Suprapubic skin (tissue), 3 donors: Measurements from ENCODE around the gene EDNRA.

Experiments
- POLR2AphosphoS5 ChIP-seq, 3 donors: sonication (generic); formaldehyde crosslinking; IDR thresholded peaks; one replicate each; pipeline ENCODE4 v1.6.1; 2017; ENCODE audit warnings: antibody characterized with exemption in 3 of 3
- TF ChIP-seq, protein P1 (sequence below), 2 donors: fragments of 200-600 bp in 1 of 2; fragments of 450-650 bp in 1 of 2; sonication (generic) in 1 of 2; IDR thresholded peaks; one replicate each; pipeline ENCODE4 v1.5.1; 2016 to 2019; ENCODE audit warnings: antibody characterized with exemption in 2 of 2, mild to moderate bottlenecking in 1 of 2, moderate library complexity in 1 of 2

DNA sequence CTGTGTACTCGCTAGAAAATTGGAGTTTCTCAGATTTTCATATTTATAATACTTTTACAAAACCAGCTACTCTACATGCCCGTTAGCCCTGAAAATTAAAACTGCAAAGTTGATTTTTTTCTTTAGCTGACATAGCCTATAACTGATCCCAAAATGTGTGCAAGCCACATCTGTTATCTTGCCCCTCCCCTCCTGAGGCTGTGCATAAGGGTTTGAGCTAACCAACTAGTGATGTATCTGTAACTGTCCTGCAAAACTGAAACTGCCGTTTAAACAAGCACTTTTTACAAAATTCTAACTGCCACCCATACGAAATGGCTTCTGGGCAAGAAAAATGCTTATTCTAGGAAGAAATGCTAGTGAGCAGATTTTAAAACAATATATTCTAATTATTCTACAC lies 59.1 kb downstream of the EDNRA start:
- TF ChIP-seq, protein P1, sequence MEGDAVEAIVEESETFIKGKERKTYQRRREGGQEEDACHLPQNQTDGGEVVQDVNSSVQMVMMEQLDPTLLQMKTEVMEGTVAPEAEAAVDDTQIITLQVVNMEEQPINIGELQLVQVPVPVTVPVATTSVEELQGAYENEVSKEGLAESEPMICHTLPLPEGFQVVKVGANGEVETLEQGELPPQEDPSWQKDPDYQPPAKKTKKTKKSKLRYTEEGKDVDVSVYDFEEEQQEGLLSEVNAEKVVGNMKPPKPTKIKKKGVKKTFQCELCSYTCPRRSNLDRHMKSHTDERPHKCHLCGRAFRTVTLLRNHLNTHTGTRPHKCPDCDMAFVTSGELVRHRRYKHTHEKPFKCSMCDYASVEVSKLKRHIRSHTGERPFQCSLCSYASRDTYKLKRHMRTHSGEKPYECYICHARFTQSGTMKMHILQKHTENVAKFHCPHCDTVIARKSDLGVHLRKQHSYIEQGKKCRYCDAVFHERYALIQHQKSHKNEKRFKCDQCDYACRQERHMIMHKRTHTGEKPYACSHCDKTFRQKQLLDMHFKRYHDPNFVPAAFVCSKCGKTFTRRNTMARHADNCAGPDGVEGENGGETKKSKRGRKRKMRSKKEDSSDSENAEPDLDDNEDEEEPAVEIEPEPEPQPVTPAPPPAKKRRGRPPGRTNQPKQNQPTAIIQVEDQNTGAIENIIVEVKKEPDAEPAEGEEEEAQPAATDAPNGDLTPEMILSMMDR (IDR thresholded peaks at IDR 0.05) = no peak
- TF ChIP-seq POLR2AphosphoS5 (IDR thresholded peaks at IDR 0.05) = no peak
